ENCODE data around the gene PPARG. TPM values are rescaled to one million over a fixed set of nuclear protein-coding genes. Genes with fewer than 3 reads are reported as not detected.

Gene PPARG
- total and polyA plus RNA-seq, 10 of the 15 experiments (the other 5 are each of a cell fraction or from before 2014, with no cell fraction given), result 0.06 to 0.86 (median 0.12) TPM; not detected in 5

DNA sequence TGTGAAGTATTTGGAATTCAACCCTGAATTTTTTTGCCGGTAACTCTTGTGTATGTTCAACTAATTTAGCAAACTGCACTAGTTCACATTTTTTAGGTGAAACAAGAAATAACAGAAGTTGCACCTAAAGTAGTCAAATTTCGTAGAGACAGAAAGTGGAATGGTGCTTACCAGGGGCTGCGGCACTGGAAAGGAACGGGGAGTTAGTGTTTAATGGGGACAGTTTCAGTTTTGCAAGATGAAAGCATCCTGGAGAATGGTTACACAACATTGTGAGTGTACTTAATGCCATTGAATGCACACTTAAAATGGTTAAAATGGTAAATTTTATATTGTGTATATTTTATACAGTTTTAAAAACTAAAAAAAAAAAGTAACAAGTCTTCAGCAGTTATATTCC, 27.4 kb downstream of the PPARG start:
- SMC1A ChIA-PET (ENCODE audit: uncharacterized antibody, unreplicated experiment), result interaction anchor here (0.7 to 1.1 kb wide), 2 partner anchors 128 to 1810 kb away, joined by 3 to 4 read pairs; no protein-coding TSS in a partner anchor
- no peak for FAIRE-seq
- H3K4me3 ChIP-seq, result no peak overlapping the region
- H3K4me1 ChIP-seq (ENCODE audit: control insufficient read depth, insufficient read depth, low read length), result no peaks in the 10 kb centered on the region
- no TSS peak for BruUV-seq (replicated peaks)
- H3K4me2 ChIP-seq (ENCODE audit: control insufficient read depth, insufficient read depth), result no peak overlapping the region
- H2AFZ ChIP-seq (ENCODE audit: control insufficient read depth, low read depth, low read length), result no peak overlapping the region
- TF ChIP-seq BCL3 (IDR thresholded peaks at IDR 0.05; ENCODE audit: borderline replicate concordance, insufficient read depth, low read depth, low read length, poor library complexity, severe bottlenecking) (no peak), IKZF2 (IDR thresholded peaks at IDR 0.05) (no peak), SRF (IDR thresholded peaks at IDR 0.05; ENCODE audit: low read depth in 2 of 2, low read length in 2 of 2) (no peak), ZBTB40 (IDR thresholded peaks at IDR 0.05; ENCODE audit: borderline replicate concordance) (no peak), IKZF1 (conservative IDR thresholded peaks at IDR 0.05) (no peak), ATF3 (IDR thresholded peaks at IDR 0.05; ENCODE audit: borderline replicate concordance, extremely low read depth, low read depth, low read length) (no peak), TARDBP (IDR thresholded peaks at IDR 0.05; ENCODE audit: borderline replicate concordance) (no peak), BACH1 (IDR thresholded peaks at IDR 0.05; ENCODE audit: borderline replicate concordance) (no peak), FOXK2 (IDR thresholded peaks at IDR 0.05) (no peak), NKRF (conservative IDR thresholded peaks at IDR 0.05) (no peak), CREB1 (IDR thresholded peaks at IDR 0.05; ENCODE audit: low read depth) (no peak)
- intact Hi-C loops (cut with micrococcal nuclease; ENCODE audit: unreplicated experiment) (no loop called here), in situ Hi-C loops (cut with MboI) (no loop called here)
- no peak overlapping the region for H3K27ac ChIP-seq (ENCODE audit: control insufficient read depth, insufficient read depth)
- no peaks in the 10 kb centered on the region for H4K20me1 ChIP-seq (ENCODE audit: control insufficient read depth, insufficient read depth)
- H3K9me3 ChIP-seq (replicated peaks; ENCODE audit: control insufficient read depth, insufficient read depth, low read length), result no peaks in the 10 kb centered on the region
- no peaks in the 10 kb centered on the region for H3K36me3 ChIP-seq (ENCODE audit: control insufficient read depth in 2 of 2, insufficient read depth in 2 of 2, low read length in 1 of 2)
- no peak overlapping the region for H3K9ac ChIP-seq (ENCODE audit: control insufficient read depth, insufficient read depth, low read length)
- no peak for ATAC-seq
- CTCF ChIA-PET, result interaction anchor here (1.1 to 3.0 kb wide), 3 partner anchors 119 to 164 kb away, joined by 3 to 8 read pairs (median 4); no protein-coding TSS in a partner anchor
- no peak for DNase-seq (ENCODE audit: low read depth, low spot score)
- no peaks in the 10 kb centered on the region for H3K27me3 ChIP-seq (replicated peaks in 1 of 2; ENCODE audit: control insufficient read depth in 2 of 2, insufficient read depth in 2 of 2, low read length in 1 of 2)
- POLR2A ChIA-PET, result no interaction called here
- RAD21 ChIA-PET (ENCODE audit: unreplicated experiment), result no interaction called here
- no peaks in the 10 kb centered on the region for H3K79me2 ChIP-seq (ENCODE audit: control insufficient read depth, insufficient read depth, low read length)
- WGBS (ENCODE audit: insufficient coverage, insufficient replicate concordance, low lambda C conversion rate, missing lambda C conversion rate), result 52% methylated on average over 4 of the region's 4 CpGs
